WTC11 (cell line): ENCODE data around the gene EEFSEC.

Source experiments
- EMX1 ChIP-seq: fragments of 250-450 bp; sonication (Bioruptor Pico); IDR thresholded peaks from 2 replicates; pipeline ENCODE4 v1.8.0; 2021; ENCODE audit warnings: mild to moderate bottlenecking
- ETV6 ChIP-seq: sonication (generic); formaldehyde crosslinking; IDR thresholded peaks from 2 replicates; pipeline ENCODE4 v1.8.1; 2022; ENCODE audit warnings: mild to moderate bottlenecking, missing genetic modification reagents
- TEAD4 ChIP-seq: sonication (generic); formaldehyde crosslinking; IDR thresholded peaks from 2 replicates; pipeline ENCODE4 v1.8.0; 2022; ENCODE audit warnings: mild to moderate bottlenecking, missing genetic modification reagents
- TF ChIP-seq, protein P1 (sequence below): fragments of 200-600 bp; IDR thresholded peaks from 2 replicates; pipeline ENCODE4 v1.8.0; 2022; ENCODE audit warnings: antibody characterized with exemption
- TF ChIP-seq, protein P2 (sequence below): sonication (generic); formaldehyde crosslinking; IDR thresholded peaks from 2 replicates; pipeline ENCODE4 v1.8.1; 2023; ENCODE audit warnings: mild to moderate bottlenecking, missing genetic modification reagents, borderline replicate concordance
- TF ChIP-seq, protein P3 (sequence below): sonication (generic); formaldehyde crosslinking; IDR thresholded peaks from 2 replicates; pipeline ENCODE4 v1.8.0; 2022; ENCODE audit warnings: missing genetic modification reagents

DNA sequence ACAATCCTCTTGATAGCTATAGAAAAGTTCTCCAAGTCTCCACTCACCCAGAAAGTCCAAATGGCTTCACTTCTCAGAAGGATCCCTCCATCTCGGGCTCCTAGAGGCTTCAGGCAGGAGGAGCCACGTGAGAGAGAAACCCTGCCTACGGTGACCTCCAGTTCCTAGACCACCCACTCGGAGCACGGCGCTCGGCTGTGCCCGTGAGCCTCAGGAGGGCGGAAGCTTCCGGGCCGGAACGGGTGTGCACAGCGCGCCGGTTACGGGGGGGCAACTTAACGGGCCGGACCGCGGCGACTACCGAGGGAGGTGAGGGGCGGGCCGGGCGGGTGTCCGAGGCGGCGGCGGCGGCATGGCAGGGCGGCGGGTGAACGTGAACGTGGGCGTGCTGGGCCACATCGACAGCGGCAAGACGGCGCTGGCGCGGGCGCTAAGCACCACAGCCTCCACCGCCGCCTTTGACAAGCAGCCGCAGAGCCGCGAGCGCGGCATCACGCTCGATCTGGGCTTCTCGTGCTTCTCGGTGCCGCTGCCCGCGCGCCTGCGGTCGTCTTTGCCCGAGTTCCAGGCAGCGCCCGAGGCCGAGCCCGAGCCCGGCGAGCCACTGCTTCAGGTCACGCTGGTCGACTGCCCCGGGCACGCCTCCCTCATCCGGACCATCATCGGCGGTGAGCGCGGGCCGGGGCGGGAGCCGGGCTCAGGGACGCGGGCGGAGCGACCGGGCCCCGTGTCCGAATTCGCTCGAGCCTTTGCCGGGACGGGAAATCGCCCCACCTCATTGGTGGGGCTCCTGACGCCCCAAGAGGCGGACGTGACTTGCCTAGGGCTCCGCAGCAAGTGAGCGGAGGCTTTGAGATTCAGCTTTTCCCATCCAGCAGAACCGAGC, at the start of gene EEFSEC:
- no peak for TF ChIP-seq EMX1 (CRISPR knock-in tag)
- TF ChIP-seq ETV6 (CRISPR knock-in tag): 0 out of 2 replicates have a peak, but pooled peaks have one; percentile 53
- TF ChIP-seq, protein P1, sequence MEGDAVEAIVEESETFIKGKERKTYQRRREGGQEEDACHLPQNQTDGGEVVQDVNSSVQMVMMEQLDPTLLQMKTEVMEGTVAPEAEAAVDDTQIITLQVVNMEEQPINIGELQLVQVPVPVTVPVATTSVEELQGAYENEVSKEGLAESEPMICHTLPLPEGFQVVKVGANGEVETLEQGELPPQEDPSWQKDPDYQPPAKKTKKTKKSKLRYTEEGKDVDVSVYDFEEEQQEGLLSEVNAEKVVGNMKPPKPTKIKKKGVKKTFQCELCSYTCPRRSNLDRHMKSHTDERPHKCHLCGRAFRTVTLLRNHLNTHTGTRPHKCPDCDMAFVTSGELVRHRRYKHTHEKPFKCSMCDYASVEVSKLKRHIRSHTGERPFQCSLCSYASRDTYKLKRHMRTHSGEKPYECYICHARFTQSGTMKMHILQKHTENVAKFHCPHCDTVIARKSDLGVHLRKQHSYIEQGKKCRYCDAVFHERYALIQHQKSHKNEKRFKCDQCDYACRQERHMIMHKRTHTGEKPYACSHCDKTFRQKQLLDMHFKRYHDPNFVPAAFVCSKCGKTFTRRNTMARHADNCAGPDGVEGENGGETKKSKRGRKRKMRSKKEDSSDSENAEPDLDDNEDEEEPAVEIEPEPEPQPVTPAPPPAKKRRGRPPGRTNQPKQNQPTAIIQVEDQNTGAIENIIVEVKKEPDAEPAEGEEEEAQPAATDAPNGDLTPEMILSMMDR: no peak
- TF ChIP-seq TEAD4 (CRISPR knock-in tag): 0 out of 2 replicates have a peak, but pooled peaks have one; percentile 59
- TF ChIP-seq, protein P2, sequence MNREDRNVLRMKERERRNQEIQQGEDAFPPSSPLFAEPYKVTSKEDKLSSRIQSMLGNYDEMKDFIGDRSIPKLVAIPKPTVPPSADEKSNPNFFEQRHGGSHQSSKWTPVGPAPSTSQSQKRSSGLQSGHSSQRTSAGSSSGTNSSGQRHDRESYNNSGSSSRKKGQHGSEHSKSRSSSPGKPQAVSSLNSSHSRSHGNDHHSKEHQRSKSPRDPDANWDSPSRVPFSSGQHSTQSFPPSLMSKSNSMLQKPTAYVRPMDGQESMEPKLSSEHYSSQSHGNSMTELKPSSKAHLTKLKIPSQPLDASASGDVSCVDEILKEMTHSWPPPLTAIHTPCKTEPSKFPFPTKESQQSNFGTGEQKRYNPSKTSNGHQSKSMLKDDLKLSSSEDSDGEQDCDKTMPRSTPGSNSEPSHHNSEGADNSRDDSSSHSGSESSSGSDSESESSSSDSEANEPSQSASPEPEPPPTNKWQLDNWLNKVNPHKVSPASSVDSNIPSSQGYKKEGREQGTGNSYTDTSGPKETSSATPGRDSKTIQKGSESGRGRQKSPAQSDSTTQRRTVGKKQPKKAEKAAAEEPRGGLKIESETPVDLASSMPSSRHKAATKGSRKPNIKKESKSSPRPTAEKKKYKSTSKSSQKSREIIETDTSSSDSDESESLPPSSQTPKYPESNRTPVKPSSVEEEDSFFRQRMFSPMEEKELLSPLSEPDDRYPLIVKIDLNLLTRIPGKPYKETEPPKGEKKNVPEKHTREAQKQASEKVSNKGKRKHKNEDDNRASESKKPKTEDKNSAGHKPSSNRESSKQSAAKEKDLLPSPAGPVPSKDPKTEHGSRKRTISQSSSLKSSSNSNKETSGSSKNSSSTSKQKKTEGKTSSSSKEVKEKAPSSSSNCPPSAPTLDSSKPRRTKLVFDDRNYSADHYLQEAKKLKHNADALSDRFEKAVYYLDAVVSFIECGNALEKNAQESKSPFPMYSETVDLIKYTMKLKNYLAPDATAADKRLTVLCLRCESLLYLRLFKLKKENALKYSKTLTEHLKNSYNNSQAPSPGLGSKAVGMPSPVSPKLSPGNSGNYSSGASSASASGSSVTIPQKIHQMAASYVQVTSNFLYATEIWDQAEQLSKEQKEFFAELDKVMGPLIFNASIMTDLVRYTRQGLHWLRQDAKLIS (CRISPR knock-in tag): 0 out of 2 replicates have a peak, but pooled peaks have one; percentile 87
- TF ChIP-seq, protein P3, sequence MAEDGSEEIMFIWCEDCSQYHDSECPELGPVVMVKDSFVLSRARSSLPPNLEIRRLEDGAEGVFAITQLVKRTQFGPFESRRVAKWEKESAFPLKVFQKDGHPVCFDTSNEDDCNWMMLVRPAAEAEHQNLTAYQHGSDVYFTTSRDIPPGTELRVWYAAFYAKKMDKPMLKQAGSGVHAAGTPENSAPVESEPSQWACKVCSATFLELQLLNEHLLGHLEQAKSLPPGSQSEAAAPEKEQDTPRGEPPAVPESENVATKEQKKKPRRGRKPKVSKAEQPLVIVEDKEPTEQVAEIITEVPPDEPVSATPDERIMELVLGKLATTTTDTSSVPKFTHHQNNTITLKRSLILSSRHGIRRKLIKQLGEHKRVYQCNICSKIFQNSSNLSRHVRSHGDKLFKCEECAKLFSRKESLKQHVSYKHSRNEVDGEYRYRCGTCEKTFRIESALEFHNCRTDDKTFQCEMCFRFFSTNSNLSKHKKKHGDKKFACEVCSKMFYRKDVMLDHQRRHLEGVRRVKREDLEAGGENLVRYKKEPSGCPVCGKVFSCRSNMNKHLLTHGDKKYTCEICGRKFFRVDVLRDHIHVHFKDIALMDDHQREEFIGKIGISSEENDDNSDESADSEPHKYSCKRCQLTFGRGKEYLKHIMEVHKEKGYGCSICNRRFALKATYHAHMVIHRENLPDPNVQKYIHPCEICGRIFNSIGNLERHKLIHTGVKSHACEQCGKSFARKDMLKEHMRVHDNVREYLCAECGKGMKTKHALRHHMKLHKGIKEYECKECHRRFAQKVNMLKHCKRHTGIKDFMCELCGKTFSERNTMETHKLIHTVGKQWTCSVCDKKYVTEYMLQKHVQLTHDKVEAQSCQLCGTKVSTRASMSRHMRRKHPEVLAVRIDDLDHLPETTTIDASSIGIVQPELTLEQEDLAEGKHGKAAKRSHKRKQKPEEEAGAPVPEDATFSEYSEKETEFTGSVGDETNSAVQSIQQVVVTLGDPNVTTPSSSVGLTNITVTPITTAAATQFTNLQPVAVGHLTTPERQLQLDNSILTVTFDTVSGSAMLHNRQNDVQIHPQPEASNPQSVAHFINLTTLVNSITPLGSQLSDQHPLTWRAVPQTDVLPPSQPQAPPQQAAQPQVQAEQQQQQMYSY (CRISPR knock-in tag): no peak
